K562 (cell line): ENCODE results near the gene GRAMD4. TPM values are rescaled to one million over a fixed set of nuclear protein-coding genes. Genes with fewer than 3 reads are reported as not detected.

Source experiments
- CBFB ChIP-seq: sonication (generic); formaldehyde crosslinking; IDR thresholded peaks from 2 replicates; pipeline ENCODE4 v1.4.0; 2020; ENCODE audit warnings: mild to moderate bottlenecking, missing genetic modification reagents
- CEBPG ChIP-seq, 3 experiments: fragments of 200-800 bp in 1 of 3; sonication (Bioruptor generic) in 1 of 3; sonication (generic) in 1 of 3; formaldehyde crosslinking in 1 of 3; IDR thresholded peaks in 2 of 3; conservative IDR thresholded peaks in 1 of 3; 2 replicates each; pipeline versions ENCODE4 v1.6.1 to v1.8.0; 2016 to 2022; ENCODE audit warnings: missing compliant biosample characterization in 2 of 3, missing genetic modification characterization in 2 of 3, mild to moderate bottlenecking in 1 of 3, missing genetic modification reagents in 1 of 3
- ELF2 ChIP-seq: fragments of 250-450 bp; sonication (Bioruptor Pico); IDR thresholded peaks from 2 replicates; pipeline ENCODE4 v1.5.0; 2021; ENCODE audit warnings: mild to moderate bottlenecking
- EP300 ChIP-seq: IDR thresholded peaks from 2 replicates; pipeline ENCODE4 v1.6.1; 2012; ENCODE audit warnings: low read length, improper control_type of control experiment
- HNRNPLL ChIP-seq: fragments of 200-400 bp; formaldehyde crosslinking; IDR thresholded peaks from 2 replicates; pipeline ENCODE4 v1.6.1; 2017; ENCODE audit warnings: low read length, low read depth, mild to moderate bottlenecking; ENCODE audit not compliant: poor library complexity, severe bottlenecking
- HNRNPUL1 ChIP-seq: fragments of 200-400 bp; formaldehyde crosslinking; IDR thresholded peaks from 2 replicates; pipeline ENCODE4 v1.6.1; 2017; ENCODE audit warnings: low read length
- IRF9 ChIP-seq: fragments of 450-650 bp; IDR thresholded peaks from 2 replicates; pipeline ENCODE4 v1.6.1; 2016; ENCODE audit warnings: missing biosample characterization, missing genetic modification characterization
- MTF1 ChIP-seq: fragments of 250-450 bp; sonication (Bioruptor Pico); IDR thresholded peaks from 2 replicates; pipeline ENCODE4 v1.9.0; 2021; ENCODE audit warnings: moderate library complexity, mild to moderate bottlenecking, inconsistent platforms, borderline replicate concordance
- NONO ChIP-seq, 2 experiments: fragments of 200-400 bp in 1 of 2; fragments of 450-650 bp in 1 of 2; formaldehyde crosslinking in 1 of 2; IDR thresholded peaks; 2 replicates each; pipeline ENCODE4 v1.6.1; 2017; ENCODE audit warnings: low read depth in 2 of 2, mild to moderate bottlenecking in 2 of 2, moderate library complexity in 2 of 2, low read length in 1 of 2
- NR2C1 ChIP-seq, 2 experiments: fragments of 450-650 bp; IDR thresholded peaks; 2 replicates each; pipeline ENCODE4 v1.6.1; 2017; ENCODE audit warnings: mild to moderate bottlenecking in 2 of 2, antibody characterized with exemption in 1 of 2, inconsistent platforms in 1 of 2, missing compliant biosample characterization in 1 of 2, missing genetic modification characterization in 1 of 2
- RAD51 ChIP-seq: fragments of 450-650 bp; IDR thresholded peaks from 2 replicates; pipeline ENCODE4 v1.7.1; 2016; ENCODE audit warnings: low read depth, mild to moderate bottlenecking, borderline replicate concordance
- RHOXF2B ChIP-seq: fragments of 250-450 bp; sonication (Bioruptor Pico); conservative IDR thresholded peaks from 2 replicates; pipeline ENCODE4 v1.5.1; 2021
- SMAD4 ChIP-seq: fragments of 250-450 bp; sonication (Bioruptor Pico); conservative IDR thresholded peaks from 2 replicates; pipeline ENCODE4 v1.8.0; 2021; ENCODE audit warnings: inconsistent platforms, mild to moderate bottlenecking, moderate library complexity
- TAF1 ChIP-seq: IDR thresholded peaks from 2 replicates; pipeline ENCODE4 v1.6.1; 2011; ENCODE audit warnings: mild to moderate bottlenecking, low read length, moderate library complexity; ENCODE audit not compliant: insufficient read depth, control insufficient read depth, severe bottlenecking; ENCODE audit errors: extremely low read depth
- TCF3 ChIP-seq: sonication (generic); formaldehyde crosslinking; IDR thresholded peaks from 2 replicates; pipeline ENCODE4 v1.4.0; 2020; ENCODE audit warnings: mild to moderate bottlenecking, missing genetic modification reagents
- THRB ChIP-seq: fragments of 450-650 bp; formaldehyde crosslinking; conservative IDR thresholded peaks from 2 replicates; pipeline ENCODE4 v1.4.0; 2022; ENCODE audit warnings: mild to moderate bottlenecking, missing genetic modification characterization
- WHSC1 ChIP-seq: IDR thresholded peaks from one replicate; pipeline ENCODE4 v1.6.1; 2012; ENCODE audit warnings: low read length, control low read depth, inconsistent platforms
- ZNF134 ChIP-seq: fragments of 250-450 bp; sonication (Bioruptor Pico); conservative IDR thresholded peaks from 2 replicates; pipeline ENCODE4 v1.4.0; 2020
- ZNF347 ChIP-seq: fragments of 450-650 bp; formaldehyde crosslinking; IDR thresholded peaks from 2 replicates; pipeline ENCODE4 v1.4.0; 2020; ENCODE audit warnings: low read depth, mild to moderate bottlenecking, moderate library complexity
- ZNF511 ChIP-seq: sonication (generic); formaldehyde crosslinking; IDR thresholded peaks from 2 replicates; pipeline ENCODE4 v1.8.0; 2022; ENCODE audit warnings: mild to moderate bottlenecking, missing genetic modification reagents
- ZNF586 ChIP-seq: fragments of 450-650 bp; formaldehyde crosslinking; conservative IDR thresholded peaks from 2 replicates; pipeline ENCODE4 v1.4.0; 2020; ENCODE audit warnings: mild to moderate bottlenecking, moderate library complexity
- ZNF717 ChIP-seq: fragments of 250-450 bp; sonication (Bioruptor Pico); IDR thresholded peaks from 2 replicates; pipeline ENCODE4 v1.5.0; 2021
- ZNF766 ChIP-seq: fragments of 200-800 bp; sonication (Bioruptor generic); conservative IDR thresholded peaks from 2 replicates; pipeline ENCODE4 v1.6.1; 2016; ENCODE audit warnings: missing genetic modification characterization, missing compliant biosample characterization
- polyA plus RNA-seq, 8 experiments: library from polyadenylated mRNA; depleted of rRNA in 4 of 8; stranded (reverse) in 5 of 8; unstranded in 3 of 8; fragments of >200 nt; fragmentation: Nextera tagmentation in 2 of 8; fragmentation: Illumina TruSeq in 1 of 8; extraction: Ambion mirVana in 2 of 8; extraction: Trizol in 1 of 8; gene quantifications; 2 replicates each; pipeline versions ENCODE4 v1.2.1 to v1.2.3, GENCODE V29; 2011 to 2014; ENCODE audit warnings: inconsistent platforms in 1 of 8, missing spikeins in 1 of 8
- total RNA-seq, 7 experiments: library from RNA; depleted of rRNA in 6 of 7; stranded (reverse); fragments of >200 nt in 6 of 7; fragmentation: Illumina TruSeq in 2 of 7; extraction: Trizol in 2 of 7; gene quantifications; 2 replicates each; pipeline versions ENCODE4 v1.2.1 to v1.2.3, GENCODE V29; 2011 to 2021; ENCODE audit warnings: low replicate concordance in 1 of 7

GRAMD4 gene
- total and polyA plus RNA-seq, 9 of the 15 experiments (the other 6 are each of a cell fraction or from before 2014, with no cell fraction given) = 0.18 to 44.8 (median 18.6) TPM

- TF ChIP-seq TCF3 (CRISPR knock-in tag) (no peak), CEBPG (CRISPR knock-in tag; IDR thresholded peaks at IDR 0.05) (peak; percentile 77), CEBPG (tag; conservative IDR thresholded peaks at IDR 0.05 in 1 of 2, IDR thresholded peaks at IDR 0.05 in 1 of 2) (peak; percentile 78 to 90), WHSC1 (no peak), RHOXF2B (CRISPR knock-in tag) (no peak), HNRNPLL (peak; percentile 43), THRB (CRISPR knock-in tag) (no peak), NONO (IDR thresholded peaks at IDR 0.05; ENCODE audit: low read depth in 2 of 2, low read length in 1 of 2) (no peak), TAF1 (no peak), ELF2 (CRISPR knock-in tag) (no peak), MTF1 (no peak), ZNF511 (no peak), NR2C1 (IDR thresholded peaks at IDR 0.05) (no peak), NR2C1 (tag; IDR thresholded peaks at IDR 0.05) (no peak), ZNF586 (CRISPR knock-in tag) (no peak), IRF9 (tag) (peak; percentile 68; the same call in 1 of the 2 replicates), EP300 (no peak), RAD51 (no peak), ZNF134 (CRISPR knock-in tag) (no peak), SMAD4 (CRISPR knock-in tag) (0 out of 2 replicates have a peak, but pooled peaks have one; percentile 42), ZNF766 (CRISPR knock-in tag) (no peak), HNRNPUL1 (no peak), ZNF717 (CRISPR knock-in tag) (no peak), ZNF347 (CRISPR knock-in tag) (no peak), CBFB (CRISPR knock-in tag) (no peak)
Observed at GRCh38 chr22:46598737-46599424, 21.3 kb upstream of the GRAMD4 start (continued).
